Measurements from ENCODE around the gene FGD5.

Gene FGD5

DNA sequence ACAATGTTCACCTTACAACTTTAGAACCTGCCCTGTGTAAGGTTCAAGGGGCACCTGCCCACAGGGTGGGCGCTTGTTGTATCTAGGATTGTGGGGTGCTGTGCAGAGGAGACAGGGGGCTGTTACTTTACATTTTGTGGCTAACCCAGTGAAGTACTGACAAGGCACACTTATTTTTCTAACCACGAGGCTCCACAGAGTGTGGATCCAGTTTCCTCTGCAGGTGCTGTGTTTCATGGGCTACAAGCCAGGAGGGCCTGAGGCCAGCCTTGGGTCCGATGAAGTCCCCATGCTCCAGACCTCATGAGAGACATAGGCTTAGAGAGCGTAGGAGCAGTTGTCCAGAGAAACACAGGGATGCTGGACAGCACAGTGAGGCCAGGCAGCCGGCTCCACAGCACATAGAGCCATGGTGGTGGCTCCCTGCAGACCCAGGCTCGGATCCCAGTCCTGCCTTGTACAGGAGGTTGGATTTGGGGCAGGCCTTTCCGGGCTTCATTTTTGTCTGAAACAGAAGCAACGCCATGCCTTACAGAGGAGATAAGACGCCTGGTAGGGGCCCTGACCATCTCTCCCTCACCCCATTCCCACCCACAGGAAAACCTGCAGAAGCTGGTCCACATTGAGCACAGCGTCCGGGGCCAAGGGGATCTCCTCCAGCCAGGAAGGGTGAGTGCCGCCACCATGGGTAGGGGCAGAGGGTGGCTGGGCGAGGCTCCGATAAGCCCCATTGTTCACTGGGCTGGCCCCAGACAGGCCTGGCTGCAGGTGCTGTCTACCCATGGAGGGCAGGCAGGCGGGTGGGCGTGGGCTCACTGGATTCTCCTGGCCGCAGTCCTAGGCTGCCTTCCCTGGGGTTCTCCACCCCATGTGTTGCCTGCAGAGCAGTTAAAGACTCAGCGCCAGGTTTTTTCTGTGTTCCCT lies 88.5 kb downstream of the FGD5 start:
- DNase-seq, result no peak

DNA sequence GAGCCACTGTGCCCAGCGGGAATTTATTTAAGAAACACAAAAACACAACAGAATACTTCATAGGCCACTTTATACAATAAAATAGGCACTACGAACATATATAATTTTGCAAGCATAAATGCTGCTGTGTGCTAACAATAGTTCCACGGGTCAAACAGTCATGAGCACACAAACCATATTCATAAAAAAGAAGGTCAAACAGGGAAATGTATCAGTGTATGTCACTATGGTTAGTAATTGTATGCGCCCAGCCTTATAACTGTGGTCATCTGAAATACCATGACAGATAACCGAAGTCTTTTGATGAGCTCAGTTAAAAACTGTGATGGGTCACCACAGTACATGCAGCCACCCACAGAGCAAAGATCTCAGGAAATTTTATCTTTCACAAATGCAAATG lies 90.5 kb downstream of the FGD5 start:
- no peak for DNase-seq

DNA sequence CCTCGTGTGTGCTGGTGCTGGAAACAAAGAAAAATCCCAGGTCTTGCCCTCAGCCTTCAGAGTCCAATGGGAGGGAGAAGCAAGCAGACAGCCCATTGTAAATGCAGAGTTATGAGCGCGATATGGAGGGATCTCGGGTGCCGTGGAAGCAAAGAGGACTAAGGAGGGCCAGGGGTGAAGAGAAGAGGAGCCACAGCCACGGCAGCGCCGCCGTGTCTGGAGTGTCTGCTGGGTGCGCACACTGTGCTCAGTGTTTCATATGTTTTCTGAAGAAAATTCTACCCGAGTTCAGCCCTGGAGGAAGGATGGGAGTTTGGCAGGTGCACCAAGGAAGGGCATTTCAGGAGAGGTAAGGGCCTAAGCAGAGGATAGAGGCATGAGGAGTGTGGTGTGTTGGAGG lies 92.9 kb downstream of the FGD5 start:
- no peak for DNase-seq

DNA sequence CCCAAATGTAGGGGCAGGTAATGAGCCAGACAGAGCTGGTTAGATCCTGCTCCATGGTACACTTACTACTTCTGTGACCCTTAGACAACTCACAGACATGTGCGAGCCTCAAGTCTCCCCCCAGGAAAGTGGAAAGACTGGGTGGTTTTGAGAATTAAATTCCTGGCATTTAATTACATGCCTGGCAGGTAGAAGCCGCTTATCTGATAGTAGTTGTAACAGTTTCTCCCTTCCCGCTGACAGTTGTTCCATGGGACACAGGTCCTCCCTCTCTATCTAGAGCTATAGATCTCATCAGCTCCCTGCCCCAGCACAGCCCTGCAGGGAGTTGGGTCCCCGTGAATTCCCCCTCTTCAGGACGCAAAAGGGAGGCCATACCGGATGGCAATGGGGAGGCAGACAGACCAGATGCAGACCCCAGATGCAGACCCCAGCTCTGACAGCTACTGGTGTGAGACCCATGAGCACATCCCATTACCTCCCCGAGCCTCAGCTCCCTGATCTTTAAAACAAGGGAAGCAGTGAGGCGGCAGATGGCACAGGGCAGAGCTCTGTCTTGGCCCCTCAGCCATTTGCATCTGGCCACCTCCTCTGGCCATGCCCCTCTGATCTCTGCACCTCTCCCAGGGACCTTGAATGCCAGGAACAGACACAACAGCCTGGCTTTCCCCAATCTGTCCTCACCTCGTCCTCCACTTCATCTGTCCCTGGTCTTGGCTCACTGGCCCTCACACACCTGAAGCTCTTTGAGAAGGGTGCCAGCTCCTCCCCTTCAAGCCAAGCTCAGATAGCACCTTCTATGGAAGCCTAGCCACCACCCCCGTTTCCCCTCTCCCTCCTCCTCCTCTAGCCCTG lies 94.5 kb downstream of the FGD5 start:
- no peak for DNase-seq

DNA sequence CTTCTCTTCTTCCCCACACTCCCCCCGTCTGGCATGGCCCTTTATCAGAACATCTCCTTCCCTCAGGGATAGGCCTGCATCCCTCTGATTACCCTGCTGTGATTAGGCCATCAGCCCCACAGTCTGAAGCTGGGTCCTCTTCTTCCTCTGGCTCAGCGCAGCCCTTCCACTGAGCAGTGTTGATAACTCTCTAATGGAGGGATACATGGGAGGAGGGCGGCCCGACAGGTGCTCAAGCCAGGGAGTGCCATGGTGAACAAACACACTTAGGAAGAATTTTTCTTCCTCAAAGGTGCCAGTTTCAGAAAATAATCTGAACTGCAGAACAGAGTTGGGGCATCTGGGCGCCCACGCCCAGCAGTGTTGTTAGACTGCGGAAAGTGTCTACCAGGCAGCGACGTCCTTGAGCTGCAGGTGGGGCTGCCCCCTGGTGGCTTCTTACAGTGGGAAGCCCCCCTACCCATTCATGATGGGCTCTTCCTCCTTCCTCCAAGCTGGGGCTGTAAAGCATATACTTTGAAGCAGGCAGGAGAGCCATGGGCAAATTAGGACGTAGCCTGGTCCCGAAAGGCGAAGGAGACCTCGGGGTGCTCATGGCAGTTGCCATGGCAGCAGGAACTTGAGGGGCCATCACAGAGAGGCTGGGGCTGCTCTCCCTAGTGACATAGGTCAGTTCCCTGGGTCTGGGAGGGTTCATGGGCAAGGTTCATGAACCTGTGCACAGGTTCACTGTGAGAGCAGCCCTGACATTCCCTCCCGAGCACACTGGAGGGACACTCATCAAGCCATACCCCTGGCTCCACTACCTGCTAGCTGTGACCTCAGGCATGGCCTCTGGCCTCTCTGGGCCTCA lies 95.4 kb downstream of the FGD5 start:
- peak; percentile 26 for DNase-seq

DNA sequence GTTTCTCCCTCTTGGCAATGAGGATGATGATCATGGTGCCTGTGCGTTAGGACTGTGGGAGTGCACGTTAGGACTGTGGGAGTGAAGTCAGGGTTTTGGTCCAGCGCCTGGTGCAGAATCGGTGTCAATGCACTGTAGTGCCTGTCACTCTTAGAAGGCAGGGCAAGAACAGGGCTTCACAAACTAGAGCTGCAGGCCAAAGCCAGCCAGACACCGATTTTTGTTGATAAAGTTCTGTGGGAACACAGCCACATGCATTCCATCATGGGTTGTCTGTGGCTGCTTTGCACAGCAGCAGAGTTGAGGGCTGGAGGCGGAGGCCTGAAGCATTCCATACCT lies 96.0 kb downstream of the FGD5 start:
- DNase-seq, result no peak

DNA sequence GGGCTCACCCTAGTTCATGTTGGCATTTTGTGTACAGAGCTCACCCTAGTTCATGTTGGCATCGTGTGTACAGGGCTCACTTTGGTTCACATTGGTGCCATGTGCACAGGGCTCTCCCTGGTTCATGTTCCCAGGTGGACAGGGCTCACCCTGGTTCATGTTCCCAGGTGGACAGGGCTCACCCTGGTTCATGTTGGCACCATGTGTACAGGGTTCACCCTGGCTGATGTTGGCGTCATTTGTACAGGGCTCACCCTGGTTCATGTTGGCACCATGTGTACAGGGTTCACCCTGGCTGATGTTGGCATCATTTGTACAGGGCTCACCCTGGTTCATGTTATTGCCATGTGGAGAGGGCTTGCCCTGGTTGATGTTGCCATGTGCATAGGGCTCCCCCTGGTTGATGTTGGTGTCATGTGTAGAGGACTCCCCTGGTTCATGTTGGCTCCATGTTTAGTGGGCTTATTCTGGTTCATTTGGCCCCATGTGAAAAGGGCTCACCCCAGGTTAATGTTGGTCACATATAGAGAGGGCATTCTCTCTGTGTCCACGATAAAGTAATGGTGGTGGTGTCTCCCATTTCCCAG lies 97.0 kb downstream of the FGD5 start:
- DNase-seq, result peak; percentile 49

DNA sequence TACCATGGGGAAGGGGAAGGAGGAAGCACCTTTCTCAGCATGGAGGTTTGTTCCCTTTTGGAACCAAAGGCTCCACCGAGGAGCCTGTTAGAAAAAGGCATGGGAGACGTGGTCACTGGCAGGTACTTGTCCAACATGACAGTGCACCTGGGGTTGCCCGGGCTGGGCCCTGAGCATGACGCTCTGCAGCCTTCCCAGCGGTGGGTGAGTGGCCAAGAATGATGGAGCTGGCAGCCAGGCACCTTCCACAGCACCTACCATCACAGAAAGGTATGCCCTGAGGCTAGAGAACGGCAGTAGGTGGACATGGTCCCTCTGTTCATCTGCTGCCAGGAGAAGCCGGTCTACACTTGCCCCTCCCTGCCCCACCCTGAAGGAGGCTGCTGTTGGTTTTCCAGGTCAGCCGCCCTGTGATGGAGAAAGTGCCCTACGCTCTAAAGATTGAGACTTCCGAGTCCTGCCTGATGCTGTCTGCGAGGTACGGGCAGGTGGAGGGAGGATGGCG lies 99.6 kb downstream of the FGD5 start:
- peak; percentile 40 for DNase-seq

DNA sequence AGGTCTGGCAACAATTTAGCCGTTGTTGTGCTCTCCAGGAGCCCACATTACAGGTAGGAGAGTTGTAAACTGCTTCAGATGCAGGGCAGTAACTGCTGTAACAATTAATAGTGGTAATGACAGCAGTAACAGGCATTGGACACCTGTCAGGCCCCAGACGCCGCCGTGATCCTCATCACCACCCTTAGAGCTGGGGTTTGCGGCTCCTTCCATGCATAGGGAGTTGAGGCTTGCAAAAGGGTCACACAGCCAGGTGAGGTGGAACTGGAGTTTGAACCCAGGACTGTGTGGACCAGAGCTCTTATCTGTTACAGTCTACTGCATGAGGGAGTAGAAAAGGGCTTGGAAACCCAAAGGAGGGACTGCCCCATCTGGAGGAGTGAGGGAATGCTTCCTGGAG lies 101.8 kb downstream of the FGD5 start:
- no peak for DNase-seq

DNA sequence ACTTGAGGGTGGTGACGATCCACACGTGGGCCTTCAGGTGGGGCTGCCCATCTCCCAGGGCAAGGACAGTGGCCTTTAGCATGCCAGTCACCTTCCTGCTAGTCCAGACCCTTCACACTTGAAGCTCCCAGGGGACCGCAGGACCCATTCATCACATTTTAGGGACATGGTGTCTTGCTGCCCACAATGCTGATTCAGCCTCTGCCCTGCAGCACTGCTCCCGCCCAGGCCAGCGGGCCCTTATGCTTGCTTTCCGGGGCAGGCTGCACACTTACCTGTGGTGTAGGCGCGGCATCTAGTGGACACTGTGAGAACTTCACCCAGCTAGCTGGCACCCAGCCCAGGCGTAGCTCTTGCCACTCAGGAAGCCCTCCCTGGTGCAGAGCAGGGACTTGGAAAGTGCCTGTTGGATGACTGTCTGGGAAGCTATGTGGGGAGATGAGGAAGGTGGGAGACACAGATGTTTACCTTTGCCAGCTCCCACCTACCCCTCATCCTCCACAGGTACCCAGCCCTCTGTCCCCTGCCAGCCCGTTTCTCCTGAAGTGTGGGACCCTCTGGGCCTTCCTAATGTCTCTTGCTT lies 102.4 kb downstream of the FGD5 start:
- peak; percentile 94 for DNase-seq

DNA sequence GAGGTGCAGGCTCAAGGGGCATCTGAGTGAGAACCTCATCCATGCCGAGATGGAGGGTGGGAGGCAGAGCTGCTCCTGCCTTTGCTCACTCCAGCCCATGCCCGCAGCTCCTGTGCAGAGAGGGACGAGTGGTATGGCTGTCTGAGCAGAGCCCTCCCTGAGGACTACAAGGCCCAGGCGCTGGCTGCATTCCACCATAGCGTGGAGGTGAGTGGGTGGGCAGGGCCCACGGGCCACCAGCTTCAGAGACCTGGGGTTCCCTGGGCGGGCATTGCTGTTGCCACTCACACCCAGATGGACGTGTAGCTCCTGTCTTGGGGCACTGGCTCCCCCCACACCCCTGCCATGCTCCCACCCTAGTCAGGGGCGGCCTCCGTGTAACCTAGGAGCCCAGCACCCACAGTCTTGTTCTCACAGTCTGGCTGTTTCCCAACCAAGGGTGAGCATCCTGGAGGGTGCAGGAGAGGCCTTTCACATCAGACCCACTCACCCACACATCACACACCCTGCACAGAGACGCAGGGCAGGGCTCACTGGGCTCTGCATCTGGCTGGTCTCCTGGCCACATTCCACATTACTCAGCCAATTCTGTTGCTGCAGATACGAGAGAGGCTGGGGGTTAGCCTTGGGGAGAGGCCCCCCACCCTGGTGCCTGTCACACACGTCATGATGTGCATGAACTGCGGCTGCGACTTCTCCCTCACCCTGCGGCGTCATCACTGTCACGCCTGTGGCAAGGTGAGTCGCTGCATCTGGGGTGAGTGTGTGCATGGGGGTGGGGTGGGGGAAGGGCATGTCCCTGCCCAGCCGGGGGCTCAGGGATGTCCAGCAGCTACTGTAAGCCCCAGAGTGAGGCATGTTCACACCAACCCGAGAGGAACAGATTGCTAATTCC lies 103.3 kb downstream of the FGD5 start:
- DNase-seq, result no peak

DNA sequence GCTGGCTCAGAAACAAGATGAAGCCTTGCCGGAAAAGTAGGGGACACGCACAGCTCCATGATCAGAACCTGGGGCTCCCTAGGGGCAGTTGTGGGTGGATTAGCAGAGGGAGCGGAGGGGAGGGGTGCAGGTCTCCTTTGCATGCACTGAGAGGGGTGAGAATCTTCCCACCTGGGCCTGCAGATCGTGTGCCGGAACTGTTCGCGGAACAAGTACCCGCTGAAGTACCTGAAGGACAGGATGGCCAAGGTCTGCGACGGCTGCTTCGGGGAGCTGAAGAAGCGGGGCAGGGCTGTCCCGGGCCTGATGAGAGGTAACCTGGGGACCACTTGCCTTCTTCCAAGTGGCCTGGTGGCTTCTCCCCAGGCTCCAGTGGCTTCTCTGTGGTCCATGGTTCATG lies 104.1 kb downstream of the FGD5 start:
- DNase-seq, result no peak

DNA sequence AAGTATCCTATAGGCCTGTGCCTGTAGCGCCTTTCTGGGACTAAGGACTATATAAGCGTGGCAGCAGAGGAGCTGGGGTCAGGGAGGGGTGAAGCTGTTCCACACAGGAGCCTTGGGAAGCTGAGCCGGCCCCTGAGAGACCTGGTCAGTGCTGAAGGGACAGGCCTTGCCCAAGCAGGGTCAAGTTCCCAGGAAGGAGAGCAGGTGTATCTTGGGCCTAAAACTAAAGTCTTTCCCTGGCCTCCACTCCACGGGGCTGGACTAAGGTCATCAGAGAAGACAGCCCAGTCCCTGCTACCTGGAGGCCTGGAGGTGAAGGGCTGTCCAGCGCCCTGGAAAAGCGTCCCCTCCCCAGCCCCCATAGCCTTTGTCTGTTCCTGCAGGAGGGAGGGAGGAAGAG lies 104.7 kb downstream of the FGD5 start:
- no peak for DNase-seq

DNA sequence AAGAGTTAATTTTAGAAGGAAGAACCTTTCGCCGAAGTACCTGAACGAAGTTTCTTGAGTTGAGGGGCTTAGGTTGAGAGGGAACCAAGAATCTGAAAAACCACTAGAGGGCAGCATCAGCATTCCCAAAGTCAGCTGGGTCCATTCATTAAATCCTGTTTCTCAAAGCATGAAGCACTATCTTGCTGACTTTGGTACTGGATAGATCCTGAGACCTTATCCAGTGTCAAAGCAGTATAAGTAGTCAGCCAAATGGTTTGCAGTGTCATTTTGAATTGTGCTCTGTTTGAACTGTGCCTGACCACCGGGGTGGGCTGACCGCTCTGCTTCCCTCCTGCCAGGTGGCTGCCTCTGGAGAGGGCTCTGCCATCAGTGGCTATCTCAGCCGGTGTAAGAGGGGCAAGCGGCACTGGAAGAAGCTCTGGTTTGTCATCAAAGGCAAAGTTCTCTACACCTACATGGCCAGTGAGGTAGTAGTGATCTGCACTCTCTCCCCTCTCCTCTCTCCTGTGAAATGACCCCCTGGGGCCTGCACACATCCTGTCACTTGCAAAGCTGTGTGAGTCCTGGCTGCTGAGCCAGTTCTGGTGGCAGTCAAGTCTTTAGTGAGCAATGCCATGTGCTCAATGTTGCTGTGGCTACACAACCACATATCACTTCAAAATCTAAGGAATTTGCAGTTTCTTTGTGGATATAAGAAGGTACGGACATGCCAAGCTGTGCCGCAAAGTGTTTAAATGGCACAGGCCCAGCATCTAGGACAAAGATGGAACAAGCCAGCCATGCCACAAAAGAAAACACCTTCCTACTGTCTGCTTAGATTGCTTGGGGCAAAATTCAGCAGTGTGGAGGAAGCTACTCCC lies 107.2 kb downstream of the FGD5 start:
- DNase-seq, result no peak

DNA sequence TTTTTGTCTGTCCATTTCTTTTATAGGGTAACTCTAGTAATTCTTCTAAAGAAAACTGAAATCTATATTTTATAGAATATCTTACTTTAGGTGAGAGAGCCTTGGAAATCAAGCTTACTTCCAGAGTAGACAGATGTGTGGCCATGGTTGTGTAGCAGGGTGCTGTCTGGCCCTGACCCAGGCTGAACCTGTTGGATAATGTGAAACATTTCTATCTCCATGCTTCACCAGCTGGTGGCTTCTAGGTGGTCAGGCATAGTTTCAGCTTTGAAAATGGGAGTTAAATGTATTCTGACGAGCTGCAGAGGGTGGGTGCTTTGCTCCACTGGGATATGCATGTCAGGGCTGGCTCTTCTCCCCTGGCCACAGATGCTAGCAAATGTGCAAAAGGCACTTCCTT lies 107.8 kb downstream of the FGD5 start:
- no peak for DNase-seq

DNA sequence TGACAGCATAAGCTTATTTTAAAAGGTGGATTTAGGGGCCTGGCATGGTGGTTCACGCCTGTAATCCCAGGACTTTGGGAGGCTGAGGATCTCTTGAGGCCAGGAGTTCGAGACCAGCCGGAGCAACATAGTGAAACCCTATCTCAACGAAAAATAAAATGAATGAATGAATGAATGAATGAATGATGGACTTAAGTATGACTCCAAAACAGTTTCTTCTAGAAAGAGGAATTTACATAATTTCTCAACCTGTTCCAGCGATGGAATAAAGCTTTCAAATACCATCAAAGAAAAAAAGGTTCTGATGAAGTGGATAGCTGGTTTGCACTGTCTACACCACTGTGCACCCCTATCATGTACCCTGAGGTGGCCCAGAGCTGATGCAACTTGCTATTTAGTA lies 108.5 kb downstream of the FGD5 start:
- no peak for DNase-seq

DNA sequence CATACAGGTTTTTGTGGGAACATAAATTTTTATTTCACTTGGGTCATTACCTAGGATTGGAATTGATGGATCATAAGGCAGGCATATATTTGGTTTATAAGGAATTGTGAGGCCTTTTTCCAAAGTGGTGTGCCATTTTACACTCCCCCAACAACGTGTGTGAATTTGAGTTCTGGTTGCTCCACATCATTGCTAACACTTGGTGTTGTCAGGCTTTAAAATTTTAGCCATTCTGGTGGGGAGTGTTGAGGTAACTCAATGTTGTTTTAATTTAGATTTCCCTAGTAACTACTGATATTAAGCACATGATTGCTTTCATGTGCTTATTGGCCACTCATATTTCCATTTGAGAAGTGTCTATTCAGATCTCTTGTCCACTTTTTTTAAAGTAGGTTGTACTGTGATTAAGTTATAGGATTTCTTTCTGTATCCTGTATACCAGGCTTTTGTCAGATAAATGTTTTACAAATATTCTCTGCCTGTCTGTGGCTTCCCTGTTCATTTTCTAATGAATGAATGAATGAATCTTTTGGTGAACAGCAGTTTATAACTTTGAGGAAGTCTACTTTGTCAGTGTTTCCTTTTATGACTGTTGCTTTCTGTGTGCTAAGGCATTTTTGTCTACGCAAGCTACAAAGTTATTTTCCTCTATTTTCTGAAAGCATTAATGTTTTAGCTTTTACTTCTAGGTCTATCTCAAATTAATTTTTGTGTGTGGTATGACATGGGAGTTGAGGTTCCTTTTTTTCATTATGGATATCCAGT lies 110.7 kb downstream of the FGD5 start:
- DNase-seq, result no peak

DNA sequence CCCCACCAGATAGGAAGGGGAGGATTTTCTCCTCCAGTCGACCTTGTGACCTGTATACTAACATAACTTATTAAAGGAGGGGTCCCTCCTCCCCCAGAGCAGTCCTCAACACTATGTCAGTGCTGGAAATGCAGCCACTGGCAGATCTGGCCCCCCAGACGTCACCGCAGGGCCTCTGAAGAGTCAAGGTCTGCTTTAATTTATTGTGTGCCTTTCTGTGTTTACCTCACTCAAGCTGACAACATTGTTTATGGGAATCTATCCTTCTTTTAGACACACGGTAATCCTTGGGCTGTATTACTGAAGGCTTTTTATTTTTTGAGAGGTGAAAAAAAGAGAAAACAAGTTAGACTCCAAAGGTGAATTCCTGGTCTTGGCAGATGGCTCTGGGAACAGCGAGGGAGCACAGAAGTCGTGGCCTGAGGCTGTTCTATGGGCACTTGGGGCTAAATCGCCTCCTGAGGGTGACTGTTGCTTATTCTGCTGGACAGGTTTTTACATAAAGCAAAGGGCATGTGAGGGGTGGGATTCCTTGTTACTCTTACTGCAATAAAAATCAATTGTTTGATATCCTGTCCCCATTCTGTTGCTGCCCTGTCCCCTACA lies 115.2 kb downstream of the FGD5 start:
- no peak for DNase-seq
